KOPT-K1 (cell line): ENCODE data around the gene SAMD13.

Experiments used
- H3K27ac ChIP-seq: fragments of 200-600 bp; sonication (generic); 2 replicates; pipeline ENCODE4 v1.5.1; 2016; ENCODE audit warnings: antibody characterized with exemption, mild to moderate bottlenecking, low read depth, low read length; ENCODE audit not compliant: poor library complexity, severe bottlenecking
- H3K36me3 ChIP-seq: fragments of 200-600 bp; sonication (generic); 2 replicates; pipeline ENCODE4 v1.5.1; 2017; ENCODE audit warnings: antibody characterized with exemption, mild to moderate bottlenecking, low read length, moderate library complexity; ENCODE audit not compliant: insufficient read depth
- H3K9me3 ChIP-seq: fragments of 200-600 bp; sonication (generic); 2 replicates; pipeline ENCODE4 v1.5.1; 2017; ENCODE audit warnings: antibody characterized with exemption, low read length, mild to moderate bottlenecking; ENCODE audit not compliant: insufficient read depth, poor library complexity, severe bottlenecking

The SAMD13 gene

GRCh38 chr1:84386716-84387479 lies 85.4 kb downstream of the SAMD13 start:
- Histone ChIP-seq H3K9me3 (no peaks in the 10 kb centered on the region), H3K27ac (no peak overlapping the region), H3K36me3 (no peaks in the 10 kb centered on the region)

- no peaks in the 10 kb centered on the region for H3K9me3 ChIP-seq
- no peak overlapping the region for H3K27ac ChIP-seq
- no peaks in the 10 kb centered on the region for H3K36me3 ChIP-seq
Observed at GRCh38 chr1:84387480-84388163, 86.1 kb downstream of the SAMD13 start.

- H3K27ac ChIP-seq: no peak overlapping the region
- H3K36me3 ChIP-seq: no peaks in the 10 kb centered on the region
- H3K9me3 ChIP-seq: no peaks in the 10 kb centered on the region
Observed at GRCh38 chr1:84390226-84390625, 88.7 kb downstream of the SAMD13 start.

- Histone ChIP-seq H3K27ac (no peak within 1 kb of the TSS), H3K9me3 (no peaks in the 10 kb centered on the region), H3K36me3 (no peaks in the 10 kb centered on the region)
Observed at GRCh38 chr1:84398175-84399155, 97.0 kb downstream of the SAMD13 start, which contains the start of gene DNASE2B. DNASE2B (plus strand) TSS chr1:84398484; CDS start chr1:84398565, 81 bp downstream.
